Measurements from ENCODE around the gene GRM5.

DNA sequence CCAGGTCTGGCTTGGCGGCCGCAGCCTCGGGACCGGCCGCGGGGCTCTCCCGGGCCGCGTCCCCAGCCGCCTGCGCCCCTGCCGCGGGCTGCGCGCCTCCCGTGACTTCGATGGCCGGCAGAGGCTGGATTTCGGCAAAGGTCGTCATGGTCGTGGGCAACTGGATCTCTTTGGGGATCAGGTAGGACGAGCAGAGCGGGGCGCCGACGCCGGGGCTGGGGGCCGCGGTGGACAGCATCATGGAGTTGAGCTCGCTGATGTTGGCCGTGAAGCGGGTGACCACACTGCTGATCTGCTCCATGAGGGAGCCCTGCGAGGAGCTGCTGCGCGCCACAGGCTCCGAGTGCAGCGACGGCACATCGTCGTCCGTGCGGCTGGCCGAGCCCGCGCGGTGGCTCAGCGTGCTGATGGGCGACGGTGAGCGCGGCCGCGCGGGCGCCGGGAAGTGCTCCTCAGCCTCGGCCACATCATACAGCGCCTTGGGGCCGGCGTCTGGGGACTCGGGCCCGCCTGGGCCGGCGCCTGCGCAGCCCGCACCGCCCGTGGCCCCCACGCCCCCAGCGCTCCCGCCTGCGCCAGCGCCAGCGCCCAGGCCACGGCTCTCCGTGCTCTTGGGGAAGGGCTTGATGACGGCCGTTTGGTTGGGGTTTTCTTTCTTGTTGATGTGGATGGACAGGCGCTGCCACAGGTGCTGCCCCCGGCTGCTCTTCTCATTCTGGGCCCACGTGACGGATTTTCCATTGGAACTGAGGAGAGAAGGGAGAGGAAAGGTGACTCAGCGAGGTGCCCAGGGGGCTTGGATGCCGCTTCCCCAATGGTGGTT lies 556.8 kb downstream of the GRM5 start:
- TF ChIP-seq EP300 (IDR thresholded peaks at IDR 0.05; ENCODE audit: low read depth) = no peak
- TF ChIP-seq, protein P1, sequence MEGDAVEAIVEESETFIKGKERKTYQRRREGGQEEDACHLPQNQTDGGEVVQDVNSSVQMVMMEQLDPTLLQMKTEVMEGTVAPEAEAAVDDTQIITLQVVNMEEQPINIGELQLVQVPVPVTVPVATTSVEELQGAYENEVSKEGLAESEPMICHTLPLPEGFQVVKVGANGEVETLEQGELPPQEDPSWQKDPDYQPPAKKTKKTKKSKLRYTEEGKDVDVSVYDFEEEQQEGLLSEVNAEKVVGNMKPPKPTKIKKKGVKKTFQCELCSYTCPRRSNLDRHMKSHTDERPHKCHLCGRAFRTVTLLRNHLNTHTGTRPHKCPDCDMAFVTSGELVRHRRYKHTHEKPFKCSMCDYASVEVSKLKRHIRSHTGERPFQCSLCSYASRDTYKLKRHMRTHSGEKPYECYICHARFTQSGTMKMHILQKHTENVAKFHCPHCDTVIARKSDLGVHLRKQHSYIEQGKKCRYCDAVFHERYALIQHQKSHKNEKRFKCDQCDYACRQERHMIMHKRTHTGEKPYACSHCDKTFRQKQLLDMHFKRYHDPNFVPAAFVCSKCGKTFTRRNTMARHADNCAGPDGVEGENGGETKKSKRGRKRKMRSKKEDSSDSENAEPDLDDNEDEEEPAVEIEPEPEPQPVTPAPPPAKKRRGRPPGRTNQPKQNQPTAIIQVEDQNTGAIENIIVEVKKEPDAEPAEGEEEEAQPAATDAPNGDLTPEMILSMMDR (IDR thresholded peaks at IDR 0.05) = no peak
- TF ChIP-seq POLR2AphosphoS5 (IDR thresholded peaks at IDR 0.05) = no peak
- no peak for TF ChIP-seq POLR2A (IDR thresholded peaks at IDR 0.05)

All from transverse colon (tissue), 4 donors.